Uterus (tissue), 4 donors: ENCODE results near the gene ERGIC1. TPM values are rescaled to one million over a fixed set of nuclear protein-coding genes. Genes with fewer than 3 reads are reported as not detected.

Experiments used
- DNase-seq, 2 donors: peaks; one replicate each; pipeline ENCODE4 v3.0.0-alpha.2; 2019 to 2020
- H3K27ac ChIP-seq, 2 donors: fragments of 200-600 bp; sonication (generic); 1 replicate in 1 of 2; 2 replicates in 1 of 2; pipeline ENCODE4 v1.5.1; 2016 to 2018
- H3K27me3 ChIP-seq, 2 donors: fragments of 200-600 bp; sonication (generic); one replicate each; pipeline ENCODE4 v1.5.1; 2018 to 2019; ENCODE audit warnings: control low read depth in 1 of 2
- H3K36me3 ChIP-seq, 2 donors: fragments of 200-600 bp; sonication (generic); one replicate each; pipeline ENCODE4 v1.5.1; 2019; ENCODE audit warnings: control low read depth in 1 of 2
- H3K4me1 ChIP-seq, 2 donors: fragments of 200-600 bp; sonication (generic); one replicate each; pipeline ENCODE4 v1.5.1; 2018 to 2019; ENCODE audit warnings: control low read depth in 1 of 2
- H3K4me3 ChIP-seq, 2 donors: fragments of 200-600 bp; sonication (generic); 1 replicate in 1 of 2; 2 replicates in 1 of 2; pipeline ENCODE4 v1.5.1; 2018 to 2019; ENCODE audit warnings: mild to moderate bottlenecking in 1 of 2
- H3K9me3 ChIP-seq, 2 donors: fragments of 200-600 bp; sonication (generic); one replicate each; pipeline ENCODE4 v1.5.1; 2019; ENCODE audit warnings: control low read depth in 1 of 2
- CTCF ChIP-seq, 4 experiments: fragments of 200-600 bp in 2 of 4; fragments of 450-650 bp in 2 of 4; sonication (generic) in 2 of 4; IDR thresholded peaks; one replicate each; pipeline ENCODE4 v1.5.1; 2016 to 2019; ENCODE audit warnings: antibody characterized with exemption in 4 of 4, mild to moderate bottlenecking in 2 of 4, moderate library complexity in 1 of 4
- POLR2A ChIP-seq, 2 donors: fragments of 450-650 bp; IDR thresholded peaks; one replicate each; pipeline ENCODE4 v1.6.1; 2016; ENCODE audit warnings: antibody characterized with exemption in 2 of 2, mild to moderate bottlenecking in 1 of 2, moderate library complexity in 1 of 2
- intact Hi-C: fragments of 100-400 bp; cut with DNase I; formaldehyde crosslinking; loops from one replicate; pipeline ENCODE4 v1.15.1; 2023; ENCODE audit warnings: low total_unique reads
- small RNA-seq: library from RNA; depleted of rRNA; stranded (forward); fragments of <200 nt; gene quantifications from one replicate; pipeline ENCODE3, GENCODE V24; 2016
- total RNA-seq, 4 donors: library from RNA; depleted of rRNA in 3 of 4; stranded (reverse); fragments of >200 nt in 3 of 4; gene quantifications; one replicate each; pipeline versions ENCODE4 v1.1.0 to v1.2.4, GENCODE V29; 2014 to 2023
- donor health status: DM: yes; HTN: yes; CAD: no.

The ERGIC1 gene
- total RNA-seq, 4 donors from 2014 or later: 34.8 to 130 (median 67.7) TPM

- H3K27me3 ChIP-seq: no peaks in the 10 kb centered on the region
- H3K9me3 ChIP-seq: no peaks in the 10 kb centered on the region
- no peaks in the 10 kb centered on the region for H3K36me3 ChIP-seq
- TF ChIP-seq POLR2A (IDR thresholded peaks at IDR 0.05): no peak
- TF ChIP-seq CTCF (IDR thresholded peaks at IDR 0.05): no peak
- H3K4me1 ChIP-seq: peaks cover 0 to 5% of the 10 kb centered on the region in 2 donors
- no peak overlapping the region for H3K4me3 ChIP-seq
- no peak for DNase-seq
- H3K27ac ChIP-seq: no peak overlapping the region
- intact Hi-C loops: no loop called here
These were observed 165.4 kb downstream of the ERGIC1 start for GRCh38 chr5:172999372-172999973.

GRCh38 chr5:172999974-173000373 lies 165.9 kb downstream of the ERGIC1 start:
- no peak overlapping the region for H3K27ac ChIP-seq
- no peak overlapping the region for H3K4me3 ChIP-seq
- no peaks in the 10 kb centered on the region for H3K36me3 ChIP-seq
- H3K27me3 ChIP-seq: no peaks in the 10 kb centered on the region
- H3K9me3 ChIP-seq: no peaks in the 10 kb centered on the region
- peaks cover 0 to 5% of the 10 kb centered on the region in 2 donors for H3K4me1 ChIP-seq
- DNase-seq: no peak
- TF ChIP-seq CTCF (IDR thresholded peaks at IDR 0.05) (no peak), POLR2A (IDR thresholded peaks at IDR 0.05) (no peak)
- intact Hi-C loops: no loop called here

- peaks cover 0 to 5% of the 10 kb centered on the region in 2 donors for H3K4me1 ChIP-seq
- H3K27ac ChIP-seq: no peak overlapping the region
- no peaks in the 10 kb centered on the region for H3K27me3 ChIP-seq
- TF ChIP-seq CTCF (IDR thresholded peaks at IDR 0.05) (no peak), POLR2A (IDR thresholded peaks at IDR 0.05) (no peak)
- H3K36me3 ChIP-seq: no peaks in the 10 kb centered on the region
- no peaks in the 10 kb centered on the region for H3K9me3 ChIP-seq
- DNase-seq: no peak
- intact Hi-C loops: no loop called here
- no peak overlapping the region for H3K4me3 ChIP-seq
These were observed 167.3 kb downstream of the ERGIC1 start for GRCh38 chr5:173001229-173001841.

Small RNA genes within 50 kb of the gene (small RNA-seq; reads per million reads assigned to genes)
- gene AC022217.4: not detected

Other genes with a start within 250 kb of the ERGIC1 start
- 100 to 1,000 TPM in 1 of 4 donors, 10 to 100 TPM in 3; 51.1 to 136 (median 74.1) TPM for gene NEURL1B, start 193.0 kb upstream of the ERGIC1 start, total RNA-seq
- gene DUSP1, start 63.1 kb upstream of the ERGIC1 start, total RNA-seq: 1,000 to 10,000 TPM in 1 of 4 donors, 100 to 1,000 TPM in 3; 189 to 2,046 (median 515) TPM
- gene RPL26L1, start 125.2 kb downstream of the ERGIC1 start, total RNA-seq: 10 to 100 TPM in 3 of 4 donors, 1 to 10 TPM in 1; 8.7 to 35.3 (median 21.1) TPM
- gene ATP6V0E1, start 149.5 kb downstream of the ERGIC1 start, total RNA-seq: 100 to 1,000 TPM in 3 of 4 donors, 10 to 100 TPM in 1; 75.6 to 159 (median 137) TPM
- gene CREBRF, start 222.1 kb downstream of the ERGIC1 start, total RNA-seq: 10 to 100 TPM; 19.7 to 40.1 (median 35.2) TPM